ENCODE results near the gene PRSS8. TPM values are rescaled to one million over a fixed set of nuclear protein-coding genes. Genes with fewer than 3 reads are reported as not detected.
A peak's percentile ranks its signal among the peaks of the same experiment; 100 is the strongest.
"Not testable (repeated sequence)": the region's sequence is repeated elsewhere in the genome, so short reads cannot be mapped to it uniquely, and the experiment has no call there.

The PRSS8 gene
- total RNA-seq (1.6 TPM), polyA plus RNA-seq (1.6 TPM)

DNA sequence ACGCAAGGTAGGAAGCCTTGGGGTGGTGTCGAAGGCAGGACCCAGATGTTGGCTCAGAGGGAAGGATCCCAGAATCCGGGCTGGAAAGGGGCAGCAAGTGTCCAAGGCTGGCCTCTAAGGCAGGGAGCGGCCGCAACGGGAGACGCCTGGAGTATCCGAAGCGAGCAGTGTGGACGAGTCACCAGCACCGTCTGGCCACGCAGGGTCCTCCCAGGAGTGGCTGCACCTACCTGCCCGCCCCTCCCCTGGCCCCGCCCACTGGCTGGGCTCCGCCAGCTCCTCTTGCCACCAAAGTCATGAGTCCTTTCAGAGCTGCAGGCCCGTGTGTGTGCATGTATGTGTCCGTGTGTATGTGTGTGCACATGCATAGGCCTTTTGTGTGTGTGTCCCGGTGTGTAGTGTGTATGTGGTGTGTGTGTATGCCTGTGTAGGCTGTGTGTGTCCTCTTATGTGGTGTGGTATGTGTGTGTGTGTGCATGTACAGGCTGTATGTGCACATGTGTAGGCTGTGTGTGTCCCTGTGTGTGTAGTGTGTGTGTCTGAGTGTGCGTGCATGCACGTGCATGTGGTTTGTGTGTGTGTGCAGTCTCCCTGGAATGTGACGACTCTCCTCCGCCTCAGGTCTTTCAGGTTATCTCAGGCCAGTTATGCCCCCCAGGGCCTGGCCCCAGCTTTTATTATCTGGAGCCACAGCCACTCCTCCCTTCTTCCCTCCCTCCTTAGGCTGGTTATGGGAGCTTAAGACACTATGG, at the start of gene PRSS8:
PRSS8 (minus strand) TSS at position 193 of the 752 bp plus-strand sequence. CDS start 229 bp downstream, outside the sequence.
- Histone ChIP-seq H3K4me3 (ENCODE audit: low read depth, low read length) (no peak within 1 kb of the TSS), H3K27ac (ENCODE audit: low read depth) (no peak within 1 kb of the TSS), H3K4me1 (ENCODE audit: insufficient read depth) (no peaks in the 10 kb centered on the region), H3K36me3 (ENCODE audit: insufficient read depth) (no peaks in the 10 kb centered on the region)
- WGBS, result 44% methylated on average over 22 of the region's 22 CpGs
- DNase-seq (ENCODE audit: extremely low spot score), result no peak

DNA sequence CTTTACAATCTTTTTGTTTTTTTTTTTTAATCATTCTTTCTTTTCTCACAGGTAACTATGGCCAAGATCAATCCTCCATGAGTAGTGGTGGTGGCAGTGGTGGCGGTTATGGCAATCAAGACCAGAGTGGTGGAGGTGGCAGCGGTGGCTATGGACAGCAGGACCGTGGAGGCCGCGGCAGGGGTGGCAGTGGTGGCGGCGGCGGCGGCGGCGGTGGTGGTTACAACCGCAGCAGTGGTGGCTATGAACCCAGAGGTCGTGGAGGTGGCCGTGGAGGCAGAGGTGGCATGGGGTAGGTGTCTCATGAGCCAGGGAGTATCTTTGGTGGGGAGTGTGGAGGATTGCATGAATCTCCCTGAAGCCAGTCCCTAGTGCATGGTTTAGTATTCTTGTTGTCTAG, 49.4 kb upstream of the PRSS8 start:
- Histone ChIP-seq H3K27ac (ENCODE audit: low read depth) (no peak overlapping the region), H3K4me3 (ENCODE audit: low read depth, low read length) (no peak overlapping the region), H3K4me1 (ENCODE audit: insufficient read depth) (no peaks in the 10 kb centered on the region), H3K36me3 (ENCODE audit: insufficient read depth) (peaks cover 10% of the 10 kb centered on the region)
- 95% methylated on average over 14 of the region's 14 CpGs for WGBS
- DNase-seq (ENCODE audit: extremely low spot score), result no peak

DNA sequence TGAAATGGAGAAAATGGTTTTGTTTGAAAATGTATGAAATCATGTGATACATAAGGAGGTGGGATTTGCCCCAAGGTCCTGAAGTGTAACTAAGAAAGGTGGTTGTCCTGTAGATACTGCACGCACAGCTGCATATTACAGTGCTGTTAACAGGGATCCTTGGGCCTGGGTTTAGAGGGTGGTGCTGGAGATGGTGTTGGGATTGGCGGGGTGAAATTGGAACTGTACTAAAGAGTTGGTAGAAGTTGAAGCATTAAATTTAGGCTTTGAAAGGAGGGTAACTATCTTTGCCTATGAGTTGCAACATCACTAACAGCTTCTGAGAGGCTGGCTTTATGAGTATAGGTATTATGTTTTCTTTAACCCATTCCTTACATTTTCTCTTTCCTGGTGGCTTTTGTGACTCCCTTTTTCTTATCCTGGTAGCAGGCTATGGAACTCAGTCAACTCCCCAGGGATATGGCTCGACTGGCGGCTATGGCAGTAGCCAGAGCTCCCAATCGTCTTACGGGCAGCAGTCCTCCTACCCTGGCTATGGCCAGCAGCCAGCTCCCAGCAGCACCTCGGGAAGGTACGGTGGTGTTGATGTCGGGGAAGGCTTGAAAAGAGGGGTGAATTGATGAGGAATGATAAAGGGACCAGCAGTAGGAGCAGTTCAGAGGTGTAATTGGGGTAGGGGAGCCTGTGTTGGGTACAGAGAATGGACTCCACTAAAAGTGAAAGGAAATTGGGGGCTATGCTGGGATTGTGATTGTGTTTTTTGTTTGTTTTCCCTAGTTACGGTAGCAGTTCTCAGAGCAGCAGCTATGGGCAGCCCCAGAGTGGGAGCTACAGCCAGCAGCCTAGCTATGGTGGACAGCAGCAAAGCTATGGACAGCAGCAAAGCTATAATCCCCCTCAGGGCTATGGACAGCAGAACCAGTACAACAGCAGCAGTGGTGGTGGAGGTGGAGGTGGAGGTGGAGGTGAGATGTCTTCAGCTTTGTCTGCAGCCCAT, 48.2 kb upstream of the PRSS8 start:
- no peak for DNase-seq (ENCODE audit: extremely low spot score)
- Histone ChIP-seq H3K4me3 (ENCODE audit: low read depth, low read length) (no peak overlapping the region), H3K36me3 (ENCODE audit: insufficient read depth) (peaks cover 10% of the 10 kb centered on the region), H3K4me1 (ENCODE audit: insufficient read depth) (no peaks in the 10 kb centered on the region), H3K27ac (ENCODE audit: low read depth) (no peak overlapping the region)
- 63% methylated on average over 10 of the region's 10 CpGs for WGBS

DNA sequence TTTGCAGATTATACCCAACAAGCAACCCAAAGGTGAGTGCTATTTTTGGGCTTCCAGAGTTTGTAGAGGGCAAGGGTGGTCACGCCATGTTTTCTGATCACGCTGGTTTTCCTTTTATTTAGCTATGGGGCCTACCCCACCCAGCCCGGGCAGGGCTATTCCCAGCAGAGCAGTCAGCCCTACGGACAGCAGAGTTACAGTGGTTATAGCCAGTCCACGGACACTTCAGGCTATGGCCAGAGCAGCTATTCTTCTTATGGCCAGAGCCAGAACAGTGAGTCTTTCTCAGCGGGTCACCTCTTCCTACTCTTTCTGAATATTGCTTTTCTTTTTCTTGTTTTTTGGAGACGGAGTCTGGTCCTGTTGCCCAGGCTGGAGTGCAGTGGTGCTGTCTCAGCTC, 46.9 kb upstream of the PRSS8 start:
- DNase-seq (ENCODE audit: extremely low spot score), result no peak
- H3K4me3 ChIP-seq (ENCODE audit: low read depth, low read length), result no peak overlapping the region
- 18% methylated on average over 7 of the region's 7 CpGs for WGBS
- H3K27ac ChIP-seq (ENCODE audit: low read depth), result no peak overlapping the region
- H3K4me1 ChIP-seq (ENCODE audit: insufficient read depth), result no peaks in the 10 kb centered on the region
- peaks cover 10% of the 10 kb centered on the region for H3K36me3 ChIP-seq (ENCODE audit: insufficient read depth)

DNA sequence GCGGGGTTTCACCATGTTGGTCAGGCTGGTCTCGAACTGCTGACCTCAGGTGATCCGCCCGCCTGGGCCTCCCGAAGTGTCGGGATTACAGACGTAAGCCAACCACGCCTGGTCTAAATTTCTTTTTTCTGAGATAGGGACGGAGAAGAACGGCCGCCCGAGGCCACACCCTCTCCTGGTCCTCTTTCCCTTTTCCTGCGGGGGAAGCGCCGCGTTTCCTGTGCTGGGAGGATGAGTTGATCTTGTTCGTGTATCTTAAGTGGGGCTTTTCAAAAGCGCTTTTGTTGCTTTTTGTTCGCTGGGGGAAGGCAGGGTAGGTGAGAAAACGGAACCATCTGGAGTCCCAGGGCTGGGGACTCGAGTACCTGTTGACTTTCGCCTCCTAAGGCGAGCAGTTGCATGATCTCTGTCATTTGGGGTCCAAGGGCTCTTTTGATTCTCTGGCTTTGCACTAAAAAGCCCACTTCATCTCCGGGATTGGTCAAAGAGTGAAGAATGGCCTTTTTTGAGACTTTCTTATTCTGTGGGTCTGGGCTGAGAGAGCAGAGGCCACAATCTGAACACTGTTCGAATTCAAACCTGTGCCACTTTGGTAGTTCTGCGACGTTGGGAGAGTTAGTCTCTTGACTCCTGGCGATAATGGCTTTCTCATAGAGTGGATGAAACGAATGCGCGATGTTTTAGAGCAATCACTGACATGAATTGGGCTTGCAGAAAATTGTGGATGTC, 45.7 kb upstream of the PRSS8 start:
- H3K4me3 ChIP-seq (ENCODE audit: low read depth, low read length), result peak overlapping the region; percentile 68
- DNase-seq (ENCODE audit: extremely low spot score), result no peak
- WGBS, result 4% methylated on average over 31 of the region's 31 CpGs

DNA sequence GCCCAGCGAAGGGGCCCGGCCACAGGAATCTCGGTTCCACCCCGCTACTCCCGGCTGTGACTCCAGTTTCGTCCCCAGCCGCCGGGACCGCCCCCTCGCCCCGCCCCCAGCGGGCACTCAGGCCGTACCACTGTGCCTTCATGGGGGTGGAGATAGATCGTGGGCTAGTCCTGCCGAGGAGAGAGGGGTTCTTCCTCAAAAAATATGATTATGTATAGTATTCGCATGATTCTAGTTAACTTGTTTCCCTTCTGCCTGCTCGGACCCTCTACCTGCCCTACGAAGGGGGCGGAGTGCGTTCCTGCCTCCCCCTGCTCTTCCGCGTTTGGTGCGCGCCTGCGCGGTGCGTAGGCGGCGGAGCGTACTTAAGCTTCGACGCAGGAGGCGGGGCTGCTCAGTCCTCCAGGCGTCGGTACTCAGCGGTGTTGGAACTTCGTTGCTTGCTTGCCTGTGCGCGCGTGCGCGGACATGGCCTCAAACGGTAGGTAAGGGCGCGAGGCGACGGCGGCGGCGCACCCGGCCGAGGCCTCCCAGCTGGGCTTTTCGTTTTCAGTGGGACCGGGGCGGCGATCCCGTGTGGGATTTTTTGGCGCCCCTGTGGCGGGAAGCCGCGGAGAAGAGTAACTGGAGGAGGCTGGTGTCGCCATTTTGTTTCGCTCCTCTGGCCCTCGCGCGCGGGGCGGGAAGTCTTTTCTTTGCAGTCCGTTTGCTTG, 44.4 kb upstream of the PRSS8 start, which contains the start of gene FUS:
FUS (plus strand) TSS at position 393 of the 713 bp plus-strand sequence; CDS start at position 469, 76 bp downstream.
- WGBS, result under 1% methylated on average over 69 of the region's 69 CpGs
- H3K36me3 ChIP-seq (ENCODE audit: insufficient read depth), result peaks cover under 1% of the 10 kb centered on the region
- H3K27ac ChIP-seq (ENCODE audit: low read depth), result peak within 1 kb of the TSS; percentile 98
- peak within 1 kb of the TSS; percentile 69 for H3K4me3 ChIP-seq (ENCODE audit: low read depth, low read length)
- H3K4me1 ChIP-seq (ENCODE audit: insufficient read depth), result no peaks in the 10 kb centered on the region
- peak; percentile 83 for DNase-seq (ENCODE audit: extremely low spot score)

More for the DNA sequence above, 45.7 kb upstream of the PRSS8 start:
- H3K4me1 ChIP-seq (ENCODE audit: insufficient read depth), result no peaks in the 10 kb centered on the region
- peaks cover 10% of the 10 kb centered on the region for H3K36me3 ChIP-seq (ENCODE audit: insufficient read depth)
- H3K27ac ChIP-seq (ENCODE audit: low read depth), result peak overlapping the region; percentile 12

DNA sequence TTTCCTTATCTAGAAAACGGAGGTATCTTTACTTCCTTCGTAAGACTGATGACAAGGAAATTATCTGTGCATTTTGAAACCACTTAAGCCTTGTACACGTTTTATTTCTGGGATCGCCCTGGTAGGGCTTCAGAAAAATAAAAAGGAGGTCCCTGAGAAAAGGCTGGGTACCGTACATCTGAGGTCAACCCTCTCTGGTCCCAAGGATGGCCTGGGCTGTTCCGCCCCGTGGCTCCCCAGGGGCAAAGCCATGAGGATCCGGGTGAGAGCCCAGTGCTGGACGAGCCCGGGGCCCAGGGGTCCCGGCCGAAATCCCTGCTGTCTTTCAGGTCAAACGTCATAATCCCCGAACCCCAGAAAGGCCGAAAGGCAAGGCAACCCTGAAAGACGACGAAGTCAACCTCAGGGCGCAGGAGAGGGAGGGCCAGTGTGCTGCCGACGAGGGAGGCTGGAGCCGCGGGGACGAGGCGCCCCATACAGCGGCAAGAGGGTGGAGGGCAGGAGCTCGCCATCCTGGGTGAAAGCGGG, 43.8 kb upstream of the PRSS8 start:
- 2% methylated on average over 27 of the region's 27 CpGs for WGBS
- H3K27ac ChIP-seq (ENCODE audit: low read depth), result peak overlapping the region; percentile 98
- DNase-seq (ENCODE audit: extremely low spot score), result no peak
- H3K4me3 ChIP-seq (ENCODE audit: low read depth, low read length), result peak overlapping the region; percentile 69
- H3K4me1 ChIP-seq (ENCODE audit: insufficient read depth), result no peaks in the 10 kb centered on the region
- no peaks in the 10 kb centered on the region for H3K36me3 ChIP-seq (ENCODE audit: insufficient read depth)

DNA sequence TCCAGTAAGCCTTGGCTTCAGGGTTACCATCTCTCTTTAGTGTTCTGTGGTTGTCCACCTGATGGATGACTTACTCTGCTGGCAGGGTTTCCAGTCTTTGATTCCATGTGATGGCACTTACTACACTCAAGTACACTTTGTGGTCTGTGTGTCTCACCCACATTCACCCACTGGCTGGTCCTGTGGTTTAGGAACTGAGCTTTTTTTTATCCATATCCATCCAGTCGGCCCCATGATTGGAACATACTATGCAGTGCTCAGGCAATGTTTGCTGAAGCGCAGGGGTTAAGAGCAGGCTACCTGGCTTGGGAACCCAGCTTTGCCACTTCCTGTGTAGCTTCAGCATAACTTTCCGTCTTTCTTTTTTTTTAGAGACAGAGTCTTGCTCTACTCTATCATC, 41.6 kb upstream of the PRSS8 start:
- Histone ChIP-seq H3K36me3 (ENCODE audit: insufficient read depth) (no peaks in the 10 kb centered on the region), H3K27ac (ENCODE audit: low read depth) (no peak overlapping the region), H3K4me3 (ENCODE audit: low read depth, low read length) (no peak overlapping the region), H3K4me1 (ENCODE audit: insufficient read depth) (no peaks in the 10 kb centered on the region)
- WGBS, result 64% methylated on average over 3 of the region's 3 CpGs
- DNase-seq (ENCODE audit: extremely low spot score), result no peak

DNA sequence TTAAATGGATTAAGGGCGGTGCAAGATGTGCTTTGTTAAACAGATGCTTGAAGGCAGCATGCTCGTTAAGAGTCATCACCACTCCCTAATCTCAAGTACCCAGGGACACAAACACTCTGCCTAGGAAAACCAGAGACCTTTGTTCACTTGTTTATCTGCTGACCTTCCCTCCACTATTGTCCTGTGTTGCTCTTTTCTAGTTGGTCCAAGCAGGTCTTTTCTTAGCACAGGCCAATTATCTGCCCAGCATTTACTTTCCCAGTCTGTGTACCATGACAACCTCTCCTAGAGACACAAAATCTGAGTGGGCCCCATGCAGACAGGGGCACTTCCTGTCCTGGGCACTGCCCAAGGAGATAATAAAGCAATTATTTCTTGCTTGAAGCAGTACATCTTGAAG, 34.5 kb upstream of the PRSS8 start:
- H3K4me3 ChIP-seq (ENCODE audit: low read depth, low read length); DNase-seq (ENCODE audit: extremely low spot score); H3K36me3 ChIP-seq (ENCODE audit: insufficient read depth); H3K27ac ChIP-seq (ENCODE audit: low read depth); H3K4me1 ChIP-seq (ENCODE audit: insufficient read depth): not testable (repeated sequence)
- no CpG with 5 or more reads among the region's 2 CpGs for WGBS

DNA sequence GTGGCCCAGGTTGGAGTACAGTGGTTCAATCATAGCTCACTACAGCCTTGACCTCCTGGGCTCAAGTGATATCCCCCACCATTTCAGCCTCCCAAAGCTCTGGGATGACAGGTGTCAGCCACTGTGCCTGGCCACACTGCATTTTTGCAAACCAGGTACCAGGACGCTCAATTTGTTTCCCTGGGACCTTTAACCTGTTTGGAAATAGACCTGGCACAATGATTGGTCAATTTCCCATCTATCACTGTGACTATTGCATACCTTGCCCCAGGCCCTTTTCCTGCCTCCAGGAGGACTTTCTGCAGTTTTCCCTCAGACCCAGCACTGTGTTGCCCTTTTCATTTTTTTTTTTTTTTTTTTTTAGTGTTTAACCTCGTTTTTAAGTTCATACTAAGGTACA, 33.3 kb upstream of the PRSS8 start:
- no peak for DNase-seq (ENCODE audit: extremely low spot score)
- H3K4me1 ChIP-seq (ENCODE audit: insufficient read depth), result no peaks in the 10 kb centered on the region
- no peak overlapping the region for H3K27ac ChIP-seq (ENCODE audit: low read depth)
- no peaks in the 10 kb centered on the region for H3K36me3 ChIP-seq (ENCODE audit: insufficient read depth)
- H3K4me3 ChIP-seq (ENCODE audit: low read depth, low read length), result no peak overlapping the region
- 67% methylated on average over 2 of the region's 2 CpGs for WGBS

DNA sequence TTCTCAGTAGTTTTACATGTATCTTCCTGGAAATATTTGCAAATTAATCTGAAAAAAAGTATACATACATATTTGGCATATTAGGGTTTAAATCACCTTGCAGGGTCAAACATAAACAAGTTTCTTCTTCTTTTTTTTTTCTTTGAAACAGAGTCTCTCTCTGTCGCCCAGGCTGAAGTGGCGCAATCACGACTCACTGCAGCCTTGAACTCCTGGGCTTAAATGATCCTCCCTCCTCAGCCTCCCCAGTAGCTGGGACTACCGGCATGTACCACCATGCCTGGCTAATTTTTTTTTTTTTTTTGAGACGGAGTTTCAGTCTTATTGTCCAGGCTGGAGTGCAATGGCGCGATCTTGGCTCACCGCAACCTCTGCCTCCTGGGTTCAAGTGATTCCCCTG, 31.8 kb upstream of the PRSS8 start:
- no peak for DNase-seq (ENCODE audit: extremely low spot score)
- no peaks in the 10 kb centered on the region for H3K36me3 ChIP-seq (ENCODE audit: insufficient read depth)
- H3K27ac ChIP-seq (ENCODE audit: low read depth), result no peak overlapping the region
- no peaks in the 10 kb centered on the region for H3K4me1 ChIP-seq (ENCODE audit: insufficient read depth)
- H3K4me3 ChIP-seq (ENCODE audit: low read depth, low read length), result no peak overlapping the region
- WGBS, result 91% methylated on average over 8 of the region's 8 CpGs

DNA sequence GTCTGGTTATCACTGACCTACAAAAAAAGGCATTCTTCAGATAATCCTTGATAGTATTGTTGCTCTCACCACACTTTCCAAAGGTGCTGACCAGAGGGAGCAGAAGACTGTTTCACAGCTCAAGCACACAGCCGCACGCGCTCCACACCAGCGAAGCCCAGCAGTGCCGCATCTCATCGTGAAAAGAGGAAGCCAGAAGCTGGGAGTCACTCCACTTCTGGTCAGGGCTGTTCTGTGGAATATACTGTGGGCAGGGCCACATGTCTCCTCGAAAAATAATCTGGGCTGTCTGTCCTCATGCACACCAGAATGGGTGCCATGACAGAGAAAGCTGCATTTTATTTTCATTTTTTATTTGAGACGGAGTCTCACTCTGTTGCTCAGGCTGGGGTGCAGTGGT, 21.6 kb upstream of the PRSS8 start:
- DNase-seq (ENCODE audit: extremely low spot score), result no peak
- no peak overlapping the region for H3K27ac ChIP-seq (ENCODE audit: low read depth)
- WGBS, result 44% methylated on average over 8 of the region's 8 CpGs
- H3K36me3 ChIP-seq (ENCODE audit: insufficient read depth), result no peaks in the 10 kb centered on the region
- no peaks in the 10 kb centered on the region for H3K4me1 ChIP-seq (ENCODE audit: insufficient read depth)
- H3K4me3 ChIP-seq (ENCODE audit: low read depth, low read length), result no peak overlapping the region

Measured in urinary bladder (tissue), 4 donors.